ENCODE data around the gene MPZL3.

The MPZL3 gene

DNA sequence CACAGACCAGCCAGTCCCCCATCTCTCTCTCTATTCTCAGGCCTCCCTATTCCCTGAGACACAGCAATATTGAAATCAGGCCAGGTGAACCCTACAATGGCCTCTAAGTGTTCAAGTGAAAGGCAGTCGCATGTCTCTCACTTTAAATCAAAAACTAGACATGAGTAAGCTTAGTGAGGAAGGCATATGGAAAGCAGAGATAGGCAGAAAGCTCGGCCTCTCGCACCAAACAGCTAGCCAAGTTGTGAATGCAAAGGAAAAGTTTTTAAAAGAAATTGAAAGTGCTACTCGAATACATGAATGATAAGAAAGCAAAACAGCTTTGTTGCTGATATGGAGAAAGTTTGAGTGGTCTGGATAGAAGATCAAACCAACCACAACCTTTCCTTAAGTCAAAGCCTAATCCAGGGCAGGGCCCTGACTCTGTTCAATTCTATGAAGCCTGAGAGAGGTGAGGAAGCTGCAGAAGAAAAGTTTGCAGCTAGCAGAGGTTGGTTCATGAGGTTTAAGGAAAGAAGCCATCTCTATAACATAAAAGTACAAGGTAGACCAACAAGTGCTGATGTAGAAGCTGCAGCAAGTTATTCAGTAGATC, 31.7 kb upstream of the MPZL3 start:
- no peaks in the 10 kb centered on the region for H3K4me1 ChIP-seq
- DNase-seq, result no peak
- no peaks in the 10 kb centered on the region for H3K36me3 ChIP-seq
- H3K9me3 ChIP-seq, result no peaks in the 10 kb centered on the region
- TF ChIP-seq, protein P1, sequence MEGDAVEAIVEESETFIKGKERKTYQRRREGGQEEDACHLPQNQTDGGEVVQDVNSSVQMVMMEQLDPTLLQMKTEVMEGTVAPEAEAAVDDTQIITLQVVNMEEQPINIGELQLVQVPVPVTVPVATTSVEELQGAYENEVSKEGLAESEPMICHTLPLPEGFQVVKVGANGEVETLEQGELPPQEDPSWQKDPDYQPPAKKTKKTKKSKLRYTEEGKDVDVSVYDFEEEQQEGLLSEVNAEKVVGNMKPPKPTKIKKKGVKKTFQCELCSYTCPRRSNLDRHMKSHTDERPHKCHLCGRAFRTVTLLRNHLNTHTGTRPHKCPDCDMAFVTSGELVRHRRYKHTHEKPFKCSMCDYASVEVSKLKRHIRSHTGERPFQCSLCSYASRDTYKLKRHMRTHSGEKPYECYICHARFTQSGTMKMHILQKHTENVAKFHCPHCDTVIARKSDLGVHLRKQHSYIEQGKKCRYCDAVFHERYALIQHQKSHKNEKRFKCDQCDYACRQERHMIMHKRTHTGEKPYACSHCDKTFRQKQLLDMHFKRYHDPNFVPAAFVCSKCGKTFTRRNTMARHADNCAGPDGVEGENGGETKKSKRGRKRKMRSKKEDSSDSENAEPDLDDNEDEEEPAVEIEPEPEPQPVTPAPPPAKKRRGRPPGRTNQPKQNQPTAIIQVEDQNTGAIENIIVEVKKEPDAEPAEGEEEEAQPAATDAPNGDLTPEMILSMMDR (IDR thresholded peaks at IDR 0.05; ENCODE audit: low read depth, low read length), result no peak
- no peak overlapping the region for H3K4me3 ChIP-seq (ENCODE audit: low read depth, low read length)
- H3K27me3 ChIP-seq, result peaks cover 3% of the 10 kb centered on the region

DNA sequence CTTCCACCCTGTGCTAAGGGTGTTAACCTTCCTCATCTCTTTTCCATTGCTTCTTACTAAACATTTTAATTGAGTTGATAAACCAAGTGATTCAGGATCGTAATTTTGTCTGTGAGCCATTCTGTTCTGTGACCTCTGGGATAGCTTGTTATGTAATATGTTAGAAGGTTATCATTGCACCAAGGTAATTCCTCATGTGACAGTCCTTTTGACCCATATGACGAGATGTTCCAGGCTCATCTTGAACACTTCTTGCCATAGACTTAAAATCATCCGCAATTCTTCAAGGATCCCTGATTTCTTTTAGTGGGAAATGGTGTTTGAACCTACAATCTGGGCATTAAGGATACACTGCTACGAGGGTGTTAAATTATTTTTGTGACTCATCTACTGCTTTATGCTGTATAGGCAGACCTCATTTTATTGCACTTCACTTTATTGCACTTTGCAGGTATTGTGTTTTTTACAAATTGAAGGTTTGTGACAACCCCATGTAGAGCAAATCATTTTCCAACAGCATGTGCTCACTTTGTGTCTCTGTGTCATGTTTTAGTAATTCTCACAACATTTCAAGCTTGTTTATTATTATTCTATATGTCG, 31.0 kb upstream of the MPZL3 start:
- Histone ChIP-seq H3K4me3 (ENCODE audit: low read depth, low read length) (no peak overlapping the region), H3K36me3 (no peaks in the 10 kb centered on the region)
- no peak for DNase-seq

DNA sequence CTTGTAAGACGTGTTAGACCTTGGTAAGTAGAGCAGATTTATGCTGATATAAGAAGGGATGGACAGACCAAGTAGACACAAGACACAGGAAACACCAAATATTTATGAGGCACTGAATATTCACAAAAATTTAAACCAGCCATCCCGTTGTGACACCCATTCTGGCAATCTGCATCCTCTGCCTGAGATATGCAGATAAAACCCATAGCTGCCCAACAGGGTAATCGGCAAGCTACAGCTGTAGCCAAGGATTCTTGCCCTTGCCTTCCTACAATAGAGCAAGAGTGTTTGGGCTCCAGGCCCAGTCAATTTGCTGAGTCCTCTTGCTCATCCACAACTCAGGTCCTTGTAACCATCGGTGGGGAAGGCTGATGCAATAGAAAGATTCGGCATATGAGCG, 30.4 kb upstream of the MPZL3 start:
- no peak for DNase-seq
- H3K4me1 ChIP-seq, result no peaks in the 10 kb centered on the region
- H3K4me3 ChIP-seq (ENCODE audit: low read depth, low read length), result no peak overlapping the region
- no peaks in the 10 kb centered on the region for H3K9me3 ChIP-seq
- no peaks in the 10 kb centered on the region for H3K36me3 ChIP-seq
- H3K27me3 ChIP-seq, result peaks cover 3% of the 10 kb centered on the region
- TF ChIP-seq, protein P1 (IDR thresholded peaks at IDR 0.05; ENCODE audit: low read depth, low read length), result no peak

More for the DNA sequence above, 31.0 kb upstream of the MPZL3 start:
- TF ChIP-seq, protein P1 (IDR thresholded peaks at IDR 0.05; ENCODE audit: low read depth, low read length), result no peak
- peaks cover 3% of the 10 kb centered on the region for H3K27me3 ChIP-seq
- no peaks in the 10 kb centered on the region for H3K4me1 ChIP-seq
- H3K9me3 ChIP-seq, result no peaks in the 10 kb centered on the region

DNA sequence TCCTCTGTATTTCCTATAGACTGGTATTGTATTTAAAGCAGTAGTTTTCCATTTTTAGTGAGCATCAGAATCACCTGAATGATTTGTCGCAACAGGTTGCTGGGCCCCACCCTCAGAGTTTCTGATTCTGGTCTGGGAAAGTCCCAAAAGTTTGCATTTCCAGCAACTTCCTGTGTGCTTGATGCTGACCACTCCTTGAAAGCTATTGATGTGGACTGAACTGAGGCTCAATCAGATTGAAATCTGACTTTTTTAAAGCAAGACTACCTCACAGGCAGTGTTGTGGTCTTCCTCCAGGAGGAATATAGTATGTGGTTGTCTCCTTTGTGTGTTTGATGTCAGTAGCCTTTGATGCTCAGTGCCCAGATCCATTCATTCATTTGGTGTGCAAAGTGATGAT, 29.1 kb upstream of the MPZL3 start:
- no peak overlapping the region for H3K4me3 ChIP-seq (ENCODE audit: low read depth, low read length)
- no peak for DNase-seq
- no peaks in the 10 kb centered on the region for H3K4me1 ChIP-seq
- TF ChIP-seq, protein P1 (IDR thresholded peaks at IDR 0.05; ENCODE audit: low read depth, low read length), result no peak
- peaks cover 3% of the 10 kb centered on the region; the same call in 1 of the 2 replicates for H3K27me3 ChIP-seq
- no peaks in the 10 kb centered on the region for H3K9me3 ChIP-seq
- H3K36me3 ChIP-seq, result no peaks in the 10 kb centered on the region

DNA sequence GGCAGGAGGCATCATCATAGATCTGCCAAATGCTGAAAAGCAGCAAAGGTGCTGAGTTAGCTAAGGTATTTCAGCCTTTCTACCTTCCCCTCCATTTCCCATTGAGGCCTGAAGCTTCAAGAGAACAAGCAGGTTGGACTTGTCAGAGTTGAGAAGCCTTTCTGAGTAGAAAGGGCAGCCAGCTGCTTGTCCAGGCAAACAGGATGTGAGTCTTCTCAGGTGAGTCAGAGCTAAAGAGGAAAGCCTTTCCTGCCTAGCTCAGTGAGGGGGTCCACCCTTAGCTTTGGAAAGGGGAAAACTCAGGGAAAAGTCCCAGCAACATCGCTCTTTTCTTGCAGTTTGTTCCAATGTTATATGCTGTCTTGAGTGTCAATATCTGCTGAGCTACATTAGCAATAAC, 25.1 kb upstream of the MPZL3 start:
- no peaks in the 10 kb centered on the region for H3K9me3 ChIP-seq
- H3K4me3 ChIP-seq (ENCODE audit: low read depth, low read length), result no peak overlapping the region
- TF ChIP-seq, protein P1 (IDR thresholded peaks at IDR 0.05; ENCODE audit: low read depth, low read length), result no peak
- H3K4me1 ChIP-seq, result no peaks in the 10 kb centered on the region
- H3K36me3 ChIP-seq, result no peaks in the 10 kb centered on the region
- H3K27me3 ChIP-seq, result peaks cover 25% of the 10 kb centered on the region
- no peak for DNase-seq

DNA sequence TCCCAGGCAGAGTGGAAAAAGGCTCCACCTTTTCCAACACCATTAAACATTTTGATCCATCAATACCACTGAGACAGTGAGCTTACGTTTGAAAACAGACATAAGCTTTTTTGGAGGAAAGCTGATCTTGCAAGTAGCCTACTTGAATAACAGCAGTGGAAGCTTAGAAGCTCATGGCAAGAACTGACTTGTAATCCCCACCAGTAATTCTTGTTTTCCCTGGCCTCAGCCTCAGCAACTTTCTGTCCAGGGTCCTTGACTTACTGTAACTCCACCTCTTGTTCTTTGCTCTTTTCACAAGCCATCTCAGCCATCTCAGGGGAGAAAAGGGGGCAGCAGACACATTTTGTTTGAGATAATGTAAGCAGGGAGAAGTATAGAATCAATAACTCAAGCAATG, 24.3 kb upstream of the MPZL3 start:
- Histone ChIP-seq H3K27me3 (peaks cover 32% of the 10 kb centered on the region), H3K4me3 (ENCODE audit: low read depth, low read length) (no peak overlapping the region), H3K4me1 (no peaks in the 10 kb centered on the region), H3K9me3 (no peaks in the 10 kb centered on the region), H3K36me3 (no peaks in the 10 kb centered on the region)
- DNase-seq, result no peak
- TF ChIP-seq, protein P1 (IDR thresholded peaks at IDR 0.05; ENCODE audit: low read depth, low read length), result no peak
